ENCODE data around the gene TBC1D20. TPM values are rescaled to one million over a fixed set of nuclear protein-coding genes. Genes with fewer than 3 reads are reported as not detected.

Gene TBC1D20
- total RNA-seq, 2 donors from 2014 or later, result 38.0 to 53.1 TPM

DNA sequence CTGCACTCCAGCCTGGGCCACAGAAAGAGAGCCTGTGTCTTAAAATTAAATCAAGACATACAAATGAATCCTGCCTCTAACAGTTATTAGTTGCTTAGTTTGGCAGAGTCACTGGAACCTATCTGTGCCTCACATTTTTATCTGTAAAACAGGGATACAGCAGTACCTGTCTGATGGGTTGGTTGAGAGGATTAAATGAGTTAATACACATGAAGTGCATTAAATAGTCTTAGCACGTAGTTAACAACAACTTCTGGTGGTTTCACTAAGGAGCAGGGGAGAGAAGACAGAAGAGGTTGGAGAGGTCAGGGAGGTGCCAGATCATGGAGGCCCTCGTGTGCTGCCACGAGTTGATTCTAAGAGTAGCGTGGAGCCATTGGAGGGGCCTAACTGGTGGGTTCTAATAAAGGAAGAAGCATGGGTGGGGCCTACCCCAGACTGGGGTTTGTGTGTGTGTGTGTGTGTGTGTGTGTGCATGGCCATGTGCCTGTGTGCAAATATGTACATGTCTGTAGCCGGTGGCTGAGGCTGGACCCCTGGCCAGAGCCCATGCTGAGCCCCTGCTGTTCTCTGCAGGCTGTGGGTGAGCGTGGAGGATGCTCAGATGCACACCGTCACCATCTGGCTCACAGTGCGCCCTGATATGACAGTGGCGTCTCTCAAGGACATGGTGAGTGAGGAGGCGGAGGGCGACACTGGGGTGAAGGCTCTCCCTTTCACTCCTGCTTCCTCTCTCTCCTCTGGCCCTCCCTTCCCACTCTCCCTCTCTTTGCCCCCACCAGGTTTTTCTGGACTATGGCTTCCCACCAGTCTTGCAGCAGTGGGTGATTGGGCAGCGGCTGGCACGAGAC lies 45.2 kb downstream of the TBC1D20 start:
- peaks cover 0 to 18% of the 10 kb centered on the region in 2 donors for H3K36me3 ChIP-seq
- no peaks in the 10 kb centered on the region for H3K9me3 ChIP-seq
- TF ChIP-seq POLR2A (IDR thresholded peaks at IDR 0.05) (no peak), POLR2AphosphoS5 (IDR thresholded peaks at IDR 0.05) (no peak)
- TF ChIP-seq, protein P1, sequence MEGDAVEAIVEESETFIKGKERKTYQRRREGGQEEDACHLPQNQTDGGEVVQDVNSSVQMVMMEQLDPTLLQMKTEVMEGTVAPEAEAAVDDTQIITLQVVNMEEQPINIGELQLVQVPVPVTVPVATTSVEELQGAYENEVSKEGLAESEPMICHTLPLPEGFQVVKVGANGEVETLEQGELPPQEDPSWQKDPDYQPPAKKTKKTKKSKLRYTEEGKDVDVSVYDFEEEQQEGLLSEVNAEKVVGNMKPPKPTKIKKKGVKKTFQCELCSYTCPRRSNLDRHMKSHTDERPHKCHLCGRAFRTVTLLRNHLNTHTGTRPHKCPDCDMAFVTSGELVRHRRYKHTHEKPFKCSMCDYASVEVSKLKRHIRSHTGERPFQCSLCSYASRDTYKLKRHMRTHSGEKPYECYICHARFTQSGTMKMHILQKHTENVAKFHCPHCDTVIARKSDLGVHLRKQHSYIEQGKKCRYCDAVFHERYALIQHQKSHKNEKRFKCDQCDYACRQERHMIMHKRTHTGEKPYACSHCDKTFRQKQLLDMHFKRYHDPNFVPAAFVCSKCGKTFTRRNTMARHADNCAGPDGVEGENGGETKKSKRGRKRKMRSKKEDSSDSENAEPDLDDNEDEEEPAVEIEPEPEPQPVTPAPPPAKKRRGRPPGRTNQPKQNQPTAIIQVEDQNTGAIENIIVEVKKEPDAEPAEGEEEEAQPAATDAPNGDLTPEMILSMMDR (IDR thresholded peaks at IDR 0.05), result no peak
- DNase-seq (ENCODE audit: low spot score), result no peak
- H3K4me3 ChIP-seq, result no peak overlapping the region
- H3K27me3 ChIP-seq (replicated peaks; ENCODE audit: insufficient read depth), result no peaks in the 10 kb centered on the region
- no peaks in the 10 kb centered on the region for H3K4me1 ChIP-seq (replicated peaks)
- intact Hi-C loops (cut with DNase I), result no loop called here
- 85% methylated on average over 12 of the region's 13 CpGs for WGBS
- H3K27ac ChIP-seq, result no peak overlapping the region

DNA sequence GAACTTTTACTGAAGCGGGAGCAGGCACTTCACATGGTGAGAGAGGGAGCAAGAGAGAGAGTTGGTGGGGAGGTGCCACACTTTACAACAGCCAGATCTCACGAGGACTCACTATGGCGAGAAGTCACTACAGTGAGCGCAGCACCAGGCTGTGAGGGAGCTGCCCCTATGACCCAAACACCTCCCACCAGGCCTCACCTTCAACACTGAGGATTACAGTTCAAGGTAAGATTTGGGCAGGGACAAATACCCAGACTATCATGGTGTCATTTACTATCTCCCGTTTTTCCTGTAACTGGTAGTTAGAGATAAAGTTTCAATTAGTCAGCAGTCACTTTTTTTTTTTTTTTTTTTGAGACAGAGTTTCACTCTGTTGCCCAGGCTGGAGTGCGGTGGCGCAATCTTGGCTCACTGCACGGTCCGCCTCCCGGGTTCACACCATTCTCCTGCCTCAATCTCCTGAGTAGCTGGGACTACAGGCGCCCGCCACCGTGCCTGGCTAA lies 46.5 kb downstream of the TBC1D20 start:
- no peak overlapping the region for H3K4me3 ChIP-seq
- DNase-seq (ENCODE audit: low spot score), result no peak
- no peaks in the 10 kb centered on the region for H3K27me3 ChIP-seq (replicated peaks; ENCODE audit: insufficient read depth)
- H3K9me3 ChIP-seq, result no peaks in the 10 kb centered on the region
- WGBS, result 80% methylated on average over 13 of the region's 13 CpGs
- no peaks in the 10 kb centered on the region for H3K4me1 ChIP-seq (replicated peaks)
- intact Hi-C loops (cut with DNase I), result no loop called here
- no peak for TF ChIP-seq POLR2A (IDR thresholded peaks at IDR 0.05)
- no peak for TF ChIP-seq POLR2AphosphoS5 (IDR thresholded peaks at IDR 0.05)
- TF ChIP-seq, protein P1 (IDR thresholded peaks at IDR 0.05), result no peak
- peaks cover 0 to 13% of the 10 kb centered on the region in 2 donors for H3K36me3 ChIP-seq
- H3K27ac ChIP-seq, result no peak overlapping the region

DNA sequence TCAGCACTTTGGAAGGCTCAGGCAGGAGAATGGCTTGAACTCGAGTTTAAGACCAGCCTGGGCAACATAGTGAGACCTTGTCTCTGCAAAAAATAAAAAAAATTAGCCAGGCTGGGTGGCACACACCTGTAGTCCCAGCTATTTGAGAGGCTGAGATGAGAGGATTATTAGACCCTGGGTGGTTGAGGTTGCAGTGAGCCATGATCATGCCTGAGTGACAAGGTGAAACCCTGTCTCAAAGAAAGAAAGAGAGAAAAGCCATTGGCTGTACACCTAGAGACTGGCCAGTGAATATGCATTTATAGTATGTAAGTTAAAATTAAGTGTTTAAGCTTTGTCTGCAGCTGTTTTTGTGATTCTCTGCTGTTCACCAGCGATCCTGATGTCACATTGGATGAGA lies 48.2 kb downstream of the TBC1D20 start:
- H3K4me1 ChIP-seq (replicated peaks), result peaks cover 9% of the 10 kb centered on the region
- H3K4me3 ChIP-seq, result no peak overlapping the region
- H3K9me3 ChIP-seq, result no peaks in the 10 kb centered on the region
- no peaks in the 10 kb centered on the region for H3K27me3 ChIP-seq (replicated peaks; ENCODE audit: insufficient read depth)
- TF ChIP-seq, protein P1 (IDR thresholded peaks at IDR 0.05), result no peak
- no peak for TF ChIP-seq POLR2A (IDR thresholded peaks at IDR 0.05)
- TF ChIP-seq POLR2AphosphoS5 (IDR thresholded peaks at IDR 0.05), result no peak
- intact Hi-C loops (cut with DNase I), result no loop called here
- H3K27ac ChIP-seq, result no peak overlapping the region
- 85% methylated on average over 2 of the region's 2 CpGs for WGBS
- no peaks in the 10 kb centered on the region for H3K36me3 ChIP-seq
- DNase-seq (ENCODE audit: low spot score), result no peak

DNA sequence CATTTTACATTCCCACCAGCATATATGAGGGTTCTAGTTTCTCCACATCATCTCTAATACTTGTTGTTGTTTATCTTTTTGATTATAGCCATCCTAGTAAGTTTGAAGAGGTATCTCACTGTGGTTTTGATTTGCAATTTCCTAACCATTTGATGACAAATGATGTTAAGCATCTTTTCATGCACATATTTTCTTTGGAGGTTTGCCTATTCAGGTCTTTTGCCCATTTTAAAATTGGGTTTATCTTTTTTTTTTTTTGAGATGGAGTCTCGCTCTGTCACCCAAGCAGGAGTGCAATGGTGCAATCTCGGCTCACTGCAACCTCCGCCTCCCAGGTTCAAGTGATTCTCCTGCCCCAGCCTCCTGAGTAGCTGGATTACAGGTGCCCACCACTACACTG lies 50.3 kb downstream of the TBC1D20 start:
- TF ChIP-seq, protein P1 (IDR thresholded peaks at IDR 0.05), result no peak
- TF ChIP-seq POLR2AphosphoS5 (IDR thresholded peaks at IDR 0.05) (no peak), POLR2A (IDR thresholded peaks at IDR 0.05) (no peak)
- Histone ChIP-seq H3K4me1 (replicated peaks) (peaks cover 11% of the 10 kb centered on the region), H3K4me3 (no peak overlapping the region), H3K9me3 (no peaks in the 10 kb centered on the region), H3K27ac (no peak overlapping the region), H3K27me3 (replicated peaks; ENCODE audit: insufficient read depth) (no peaks in the 10 kb centered on the region), H3K36me3 (no peaks in the 10 kb centered on the region)
- intact Hi-C loops (cut with DNase I), result no loop called here
- 99% methylated on average over 3 of the region's 3 CpGs for WGBS
- no peak for DNase-seq (ENCODE audit: low spot score)

Measured in prostate gland (tissue), 2 donors.